ENCODE results near the gene KLHDC8A. TPM values are rescaled to one million over a fixed set of nuclear protein-coding genes. Genes with fewer than 3 reads are reported as not detected.

KLHDC8A gene
- total RNA-seq, 2 experiments from 2014 or later, result not detected

- Mint-ChIP-seq H3K27ac (no peak overlapping the region), H3K27me3 (peaks cover 19% of the 10 kb centered on the region), H3K4me3 (no peak overlapping the region), H3K9me3 (no peaks in the 10 kb centered on the region), H3K36me3 (no peaks in the 10 kb centered on the region), H3K4me1 (ENCODE audit: low read depth) (no peaks in the 10 kb centered on the region)
- POLR2A ChIA-PET, result no interaction called here
- CTCF ChIA-PET, result interaction anchor here (1.0 to 4.8 kb wide), 8 partner anchors 15 to 172 kb away, joined by 3 to 133 read pairs (median 26); no protein-coding TSS in a partner anchor
- no peak for DNase-seq
- intact Hi-C loops (cut with micrococcal nuclease), result no loop called here
Measured at GRCh38 chr1:205351984-205352713, 4.6 kb downstream of the KLHDC8A start.

DNA sequence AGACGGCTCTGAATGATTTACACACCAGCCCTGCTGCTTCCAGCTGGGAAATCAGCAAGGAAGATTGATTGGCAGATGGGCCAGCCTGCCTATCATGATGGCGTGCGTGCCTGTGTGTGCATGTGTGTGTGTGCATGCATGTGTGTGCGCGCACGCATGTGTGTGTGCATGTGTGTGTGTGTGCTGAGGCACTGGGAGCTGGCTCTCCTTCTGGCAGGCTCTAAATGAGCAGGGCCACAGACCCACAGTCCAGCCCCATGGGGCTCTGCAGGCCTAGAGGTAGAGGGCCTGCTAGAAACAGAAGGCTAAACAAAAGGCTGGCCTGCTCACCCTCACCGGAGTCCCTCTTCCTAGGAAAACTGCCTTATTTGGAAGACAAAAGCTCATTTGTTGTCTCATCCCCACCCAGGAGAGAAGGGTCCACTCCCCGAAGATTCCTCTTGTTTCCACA, 6.0 kb downstream of the KLHDC8A start:
- no peaks in the 10 kb centered on the region for H3K9me3 Mint-ChIP-seq
- intact Hi-C loops (cut with micrococcal nuclease), result no loop called here
- ChIA-PET CTCF (interaction anchor here (0.9 to 4.8 kb wide), 6 partner anchors 15 to 173 kb away, joined by 4 to 58 read pairs (median 9); no protein-coding TSS in a partner anchor), POLR2A (no interaction called here)
- DNase-seq, result no peak
- H3K4me1 Mint-ChIP-seq (ENCODE audit: low read depth), result no peaks in the 10 kb centered on the region
- peaks cover 21% of the 10 kb centered on the region for H3K27me3 Mint-ChIP-seq
- no peaks in the 10 kb centered on the region for H3K36me3 Mint-ChIP-seq
- H3K27ac Mint-ChIP-seq, result no peak overlapping the region
- no peak overlapping the region for H3K4me3 Mint-ChIP-seq

- no peaks in the 10 kb centered on the region for H3K36me3 Mint-ChIP-seq
- ChIA-PET POLR2A (no interaction called here), CTCF (interaction anchor here (1.3 to 4.8 kb wide), 6 partner anchors 11 to 174 kb away, joined by 4 to 58 read pairs (median 9); no protein-coding TSS in a partner anchor)
- H3K27me3 Mint-ChIP-seq, result peaks cover 27% of the 10 kb centered on the region
- H3K4me1 Mint-ChIP-seq (ENCODE audit: low read depth), result no peaks in the 10 kb centered on the region
- H3K27ac Mint-ChIP-seq, result no peak overlapping the region
- H3K4me3 Mint-ChIP-seq, result no peak overlapping the region
- DNase-seq, result no peak
- intact Hi-C loops (cut with micrococcal nuclease), result no loop called here
- no peaks in the 10 kb centered on the region for H3K9me3 Mint-ChIP-seq
Measured at GRCh38 chr1:205350124-205350523, 6.6 kb downstream of the KLHDC8A start.

GRCh38 chr1:205348554-205349487, 7.9 kb downstream of the KLHDC8A start:
- Mint-ChIP-seq H3K9me3 (no peaks in the 10 kb centered on the region), H3K27ac (no peak overlapping the region), H3K27me3 (peaks cover 35% of the 10 kb centered on the region), H3K4me3 (no peak overlapping the region), H3K36me3 (no peaks in the 10 kb centered on the region), H3K4me1 (ENCODE audit: low read depth) (peaks cover 6% of the 10 kb centered on the region)
- POLR2A ChIA-PET, result no interaction called here
- no peak for DNase-seq
- intact Hi-C loops (cut with micrococcal nuclease), result no loop called here
- CTCF ChIA-PET, result interaction anchor here (1.4 to 3.4 kb wide), 4 partner anchors 10 to 175 kb away, joined by 4 to 13 read pairs (median 5); no protein-coding TSS in a partner anchor

DNA sequence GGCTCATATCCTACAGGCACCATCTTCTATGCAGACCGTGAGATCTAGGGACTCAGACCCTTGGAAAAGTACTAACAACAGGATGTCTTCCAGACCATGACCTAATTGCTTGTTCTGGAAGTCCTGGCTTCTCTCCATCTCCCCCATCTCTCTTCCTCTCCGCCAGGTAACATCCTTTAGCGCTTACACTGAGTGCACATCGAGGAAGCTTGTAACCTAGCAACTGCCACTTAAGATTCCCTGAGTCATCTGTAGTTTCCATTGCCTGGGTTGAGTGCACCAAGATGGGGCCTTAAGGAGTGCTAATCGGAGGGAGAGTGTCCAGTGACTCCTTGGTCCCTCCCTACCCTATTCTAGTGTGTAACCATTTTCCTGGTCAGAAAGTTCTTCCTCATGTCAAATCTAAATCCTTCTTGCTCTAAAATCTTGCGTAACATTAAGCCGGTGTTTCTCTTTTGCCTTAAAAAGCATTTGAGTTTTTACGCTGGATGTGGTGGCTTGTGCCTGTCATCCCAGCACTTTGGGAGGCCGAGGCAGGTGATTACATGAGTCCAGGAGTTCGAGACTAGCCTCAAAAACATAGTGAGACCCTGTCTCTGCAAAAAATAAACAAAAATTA, 9.7 kb downstream of the KLHDC8A start:
- no peak for DNase-seq
- no peak overlapping the region for H3K27ac Mint-ChIP-seq
- H3K4me3 Mint-ChIP-seq, result no peak overlapping the region
- H3K36me3 Mint-ChIP-seq, result no peaks in the 10 kb centered on the region
- ChIA-PET CTCF (interaction anchor here (1.7 to 2.8 kb wide), 3 partner anchors 12 to 138 kb away, joined by 4 to 8 read pairs (median 6); no protein-coding TSS in a partner anchor), POLR2A (no interaction called here)
- H3K9me3 Mint-ChIP-seq, result no peaks in the 10 kb centered on the region
- peaks cover 6% of the 10 kb centered on the region for H3K4me1 Mint-ChIP-seq (ENCODE audit: low read depth)
- peaks cover 47% of the 10 kb centered on the region for H3K27me3 Mint-ChIP-seq
- intact Hi-C loops (cut with micrococcal nuclease), result no loop called here

GRCh38 chr1:205345761-205346160, 11.0 kb downstream of the KLHDC8A start:
- Mint-ChIP-seq H3K36me3 (no peaks in the 10 kb centered on the region), H3K4me3 (no peak overlapping the region), H3K27ac (no peak overlapping the region), H3K27me3 (peaks cover 47% of the 10 kb centered on the region), H3K4me1 (ENCODE audit: low read depth) (peaks cover 6% of the 10 kb centered on the region), H3K9me3 (no peaks in the 10 kb centered on the region)
- POLR2A ChIA-PET, result no interaction called here
- intact Hi-C loops (cut with micrococcal nuclease), result no loop called here
- DNase-seq, result no peak
- CTCF ChIA-PET, result interaction anchor here (0.7 to 2.8 kb wide), 7 partner anchors 9 to 141 kb away, joined by 3 to 11 read pairs (median 6); no protein-coding TSS in a partner anchor

- no peak overlapping the region for H3K27ac Mint-ChIP-seq
- peaks cover 47% of the 10 kb centered on the region for H3K27me3 Mint-ChIP-seq
Measured at GRCh38 chr1:205344066-205344928, 12.4 kb downstream of the KLHDC8A start.

DNA sequence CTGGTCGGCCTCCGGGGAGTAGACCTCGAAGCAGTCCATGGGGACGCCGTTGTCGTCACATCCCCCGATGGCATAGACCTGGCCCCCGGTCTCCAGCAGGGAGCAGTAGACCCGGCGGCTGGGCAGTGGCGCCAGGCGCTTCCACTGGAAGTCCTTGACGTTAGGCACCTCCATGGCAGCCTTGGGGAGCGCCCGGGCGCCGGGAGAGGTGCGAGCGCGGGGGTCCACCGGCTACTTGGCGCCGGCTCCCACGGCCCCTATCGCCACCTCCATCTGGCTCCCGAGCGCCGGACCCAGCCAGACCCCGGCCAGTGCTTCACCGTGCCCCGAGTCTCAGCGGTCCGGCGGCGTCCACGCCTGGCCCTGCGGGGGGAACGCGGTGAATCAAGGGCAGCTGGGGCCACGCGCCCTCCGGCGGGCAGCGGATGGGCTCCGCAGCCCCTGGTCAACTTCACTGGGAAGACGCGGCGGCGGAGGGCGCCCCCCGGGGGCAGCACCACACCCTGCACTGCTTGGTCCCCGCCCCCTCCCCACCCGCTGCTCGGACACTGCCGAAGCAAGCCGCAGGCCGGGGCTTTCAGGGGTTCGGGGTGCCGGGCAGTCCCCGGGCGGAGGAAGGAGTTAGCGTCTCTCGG, 13.2 kb downstream of the KLHDC8A start:
- H3K9me3 Mint-ChIP-seq, result no peaks in the 10 kb centered on the region
- H3K27ac Mint-ChIP-seq, result no peak overlapping the region
- intact Hi-C loops (cut with micrococcal nuclease), result no loop called here
- peaks cover 43% of the 10 kb centered on the region for H3K27me3 Mint-ChIP-seq
- no peaks in the 10 kb centered on the region for H3K36me3 Mint-ChIP-seq
- ChIA-PET CTCF (no interaction called here), POLR2A (no interaction called here)
- peaks cover 8% of the 10 kb centered on the region for H3K4me1 Mint-ChIP-seq (ENCODE audit: low read depth)
- DNase-seq, result peak; percentile 36
- H3K4me3 Mint-ChIP-seq, result no peak overlapping the region

More at GRCh38 chr1:205344066-205344928, 12.4 kb downstream of the KLHDC8A start:
- CTCF ChIA-PET, result interaction anchor here (1.0 to 2.8 kb wide), 5 partner anchors 7 to 179 kb away, joined by 3 to 11 read pairs (median 8); no protein-coding TSS in a partner anchor
- H3K36me3 Mint-ChIP-seq, result no peaks in the 10 kb centered on the region
- peaks cover 8% of the 10 kb centered on the region for H3K4me1 Mint-ChIP-seq (ENCODE audit: low read depth)
- H3K4me3 Mint-ChIP-seq, result peak overlapping the region; percentile 54
- no peaks in the 10 kb centered on the region for H3K9me3 Mint-ChIP-seq
- intact Hi-C loops (cut with micrococcal nuclease), result no loop called here
- POLR2A ChIA-PET, result no interaction called here
- peak; percentile 65 for DNase-seq

GRCh38 chr1:205342986-205343385, 13.7 kb downstream of the KLHDC8A start:
- intact Hi-C loops (cut with micrococcal nuclease), result no loop called here
- Mint-ChIP-seq H3K36me3 (no peaks in the 10 kb centered on the region), H3K9me3 (no peaks in the 10 kb centered on the region), H3K27me3 (peaks cover 39% of the 10 kb centered on the region), H3K27ac (no peak overlapping the region), H3K4me3 (no peak overlapping the region), H3K4me1 (ENCODE audit: low read depth) (peaks cover 8% of the 10 kb centered on the region)
- POLR2A ChIA-PET, result no interaction called here
- CTCF ChIA-PET, result interaction anchor here (1.0 to 1.2 kb wide), 2 partner anchors 12 to 182 kb away, joined by 3 to 4 read pairs; no protein-coding TSS in a partner anchor
- no peak for DNase-seq

DNA sequence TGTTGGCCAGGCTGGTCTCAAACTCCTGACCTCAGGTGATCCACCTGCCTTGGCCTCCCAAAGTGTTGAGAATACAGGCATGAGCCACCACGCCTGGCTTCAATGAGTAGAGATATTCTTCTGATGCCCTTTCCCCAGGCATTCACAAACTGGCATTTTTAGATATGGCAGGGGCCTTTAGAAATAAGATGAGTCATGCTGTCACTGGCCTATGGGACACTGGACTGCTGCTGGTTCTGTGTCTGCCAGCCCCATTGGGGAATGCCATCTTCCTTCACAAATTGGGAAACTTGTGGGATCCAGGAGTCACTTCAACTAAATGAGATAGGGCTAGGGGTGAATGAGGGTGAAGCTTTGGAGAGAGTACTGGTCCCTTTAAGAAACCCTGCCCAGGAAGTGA, 16.0 kb downstream of the KLHDC8A start:
- ChIA-PET CTCF (interaction anchor here (1.7 kb wide), 1 partner anchor 67 kb away, joined by 8 read pairs; no protein-coding TSS in a partner anchor), POLR2A (no interaction called here)
- intact Hi-C loops (cut with micrococcal nuclease), result no loop called here
- H3K27ac Mint-ChIP-seq, result no peak overlapping the region
- no peaks in the 10 kb centered on the region for H3K9me3 Mint-ChIP-seq
- no peak for DNase-seq
- peaks cover 8% of the 10 kb centered on the region for H3K4me1 Mint-ChIP-seq (ENCODE audit: low read depth)
- no peak overlapping the region for H3K4me3 Mint-ChIP-seq
- H3K27me3 Mint-ChIP-seq, result peaks cover 26% of the 10 kb centered on the region
- H3K36me3 Mint-ChIP-seq, result no peaks in the 10 kb centered on the region
